Measurements from ENCODE around the gene TNP2.
A peak's percentile ranks its signal among the peaks of the same experiment; 100 is the strongest.

TNP2 gene

GRCh38 chr16:11295672-11296071 lies 26.5 kb upstream of the TNP2 start:
- peak overlapping the region; percentile 95 for H3K27ac ChIP-seq (ENCODE audit: low read depth, low read length)
- no peaks in the 10 kb centered on the region for H4K20me1 ChIP-seq (ENCODE audit: control insufficient read depth, insufficient read depth, low read depth, low read length)
- H3F3A ChIP-seq (ENCODE audit: control insufficient read depth, insufficient read depth): peaks cover 44% of the 10 kb centered on the region
- H3K4me1 ChIP-seq (ENCODE audit: control insufficient read depth, low read length): peaks cover 95% of the 10 kb centered on the region
- H3K9me3 ChIP-seq (ENCODE audit: control insufficient read depth, insufficient read depth, low read length): no peaks in the 10 kb centered on the region
- H3K4me2 ChIP-seq (ENCODE audit: low read length): peak overlapping the region; percentile 89
- TF ChIP-seq CTCF (IDR thresholded peaks at IDR 0.05; ENCODE audit: low read depth, low read length, poor library complexity, severe bottlenecking): no peak
- no peak for TF ChIP-seq EZH2phosphoT487 (IDR thresholded peaks at IDR 0.05; ENCODE audit: borderline replicate concordance, low read length)
- H3K79me2 ChIP-seq (ENCODE audit: control insufficient read depth, low read length): no peaks in the 10 kb centered on the region
- H3K36me3 ChIP-seq (ENCODE audit: control insufficient read depth, low read length): peaks cover 5% of the 10 kb centered on the region; the same call in 1 of the 2 replicates
- 0 out of 2 replicates have a peak overlapping the region, but pooled peaks have one; percentile 14 for H3K4me3 ChIP-seq (ENCODE audit: low read length)
- no peaks in the 10 kb centered on the region for H3K9me2 ChIP-seq (replicated peaks; ENCODE audit: control insufficient read depth, low read length)
- no peaks in the 10 kb centered on the region for H3K27me3 ChIP-seq (ENCODE audit: control insufficient read depth, low read length)

- Histone ChIP-seq H3K4me3 (ENCODE audit: low read length) (no peak overlapping the region), H3K9me2 (replicated peaks; ENCODE audit: control insufficient read depth, low read length) (no peaks in the 10 kb centered on the region), H3K79me2 (ENCODE audit: control insufficient read depth, low read length) (no peaks in the 10 kb centered on the region), H4K20me1 (ENCODE audit: control insufficient read depth, insufficient read depth, low read depth, low read length) (no peaks in the 10 kb centered on the region), H3K36me3 (ENCODE audit: control insufficient read depth, low read length) (peaks cover 5% of the 10 kb centered on the region; the same call in 1 of the 2 replicates), H3K9me3 (ENCODE audit: control insufficient read depth, insufficient read depth, low read length) (no peaks in the 10 kb centered on the region), H3K4me1 (ENCODE audit: control insufficient read depth, low read length) (peaks cover 86% of the 10 kb centered on the region), H3F3A (ENCODE audit: control insufficient read depth, insufficient read depth) (peaks cover 25% of the 10 kb centered on the region), H3K27ac (ENCODE audit: low read depth, low read length) (no peak overlapping the region), H3K4me2 (ENCODE audit: low read length) (no peak overlapping the region), H3K27me3 (ENCODE audit: control insufficient read depth, low read length) (no peaks in the 10 kb centered on the region)
- TF ChIP-seq CTCF (IDR thresholded peaks at IDR 0.05; ENCODE audit: low read depth, low read length, poor library complexity, severe bottlenecking) (no peak), EZH2phosphoT487 (IDR thresholded peaks at IDR 0.05; ENCODE audit: borderline replicate concordance, low read length) (no peak)
Observed at GRCh38 chr16:11292076-11292748, 23.1 kb upstream of the TNP2 start.

- no peaks in the 10 kb centered on the region for H3K9me2 ChIP-seq (replicated peaks; ENCODE audit: control insufficient read depth, low read length)
- H3F3A ChIP-seq (ENCODE audit: control insufficient read depth, insufficient read depth): peaks cover 16% of the 10 kb centered on the region
- no peak overlapping the region for H3K4me2 ChIP-seq (ENCODE audit: low read length)
- no peak for TF ChIP-seq EZH2phosphoT487 (IDR thresholded peaks at IDR 0.05; ENCODE audit: borderline replicate concordance, low read length)
- no peak for TF ChIP-seq CTCF (IDR thresholded peaks at IDR 0.05; ENCODE audit: low read depth, low read length, poor library complexity, severe bottlenecking)
- no peaks in the 10 kb centered on the region for H4K20me1 ChIP-seq (ENCODE audit: control insufficient read depth, insufficient read depth, low read depth, low read length)
- H3K27me3 ChIP-seq (ENCODE audit: control insufficient read depth, low read length): no peaks in the 10 kb centered on the region
- no peaks in the 10 kb centered on the region for H3K79me2 ChIP-seq (ENCODE audit: control insufficient read depth, low read length)
- H3K9me3 ChIP-seq (ENCODE audit: control insufficient read depth, insufficient read depth, low read length): no peaks in the 10 kb centered on the region
- H3K4me3 ChIP-seq (ENCODE audit: low read length): no peak overlapping the region
- H3K27ac ChIP-seq (ENCODE audit: low read depth, low read length): no peak overlapping the region
- H3K36me3 ChIP-seq (ENCODE audit: control insufficient read depth, low read length): no peaks in the 10 kb centered on the region; the same call in 1 of the 2 replicates
- peaks cover 86% of the 10 kb centered on the region for H3K4me1 ChIP-seq (ENCODE audit: control insufficient read depth, low read length)
Observed at GRCh38 chr16:11291091-11291703, 22.1 kb upstream of the TNP2 start.
